Measurements from ENCODE around the gene CTBP1.

CTBP1 gene

DNA sequence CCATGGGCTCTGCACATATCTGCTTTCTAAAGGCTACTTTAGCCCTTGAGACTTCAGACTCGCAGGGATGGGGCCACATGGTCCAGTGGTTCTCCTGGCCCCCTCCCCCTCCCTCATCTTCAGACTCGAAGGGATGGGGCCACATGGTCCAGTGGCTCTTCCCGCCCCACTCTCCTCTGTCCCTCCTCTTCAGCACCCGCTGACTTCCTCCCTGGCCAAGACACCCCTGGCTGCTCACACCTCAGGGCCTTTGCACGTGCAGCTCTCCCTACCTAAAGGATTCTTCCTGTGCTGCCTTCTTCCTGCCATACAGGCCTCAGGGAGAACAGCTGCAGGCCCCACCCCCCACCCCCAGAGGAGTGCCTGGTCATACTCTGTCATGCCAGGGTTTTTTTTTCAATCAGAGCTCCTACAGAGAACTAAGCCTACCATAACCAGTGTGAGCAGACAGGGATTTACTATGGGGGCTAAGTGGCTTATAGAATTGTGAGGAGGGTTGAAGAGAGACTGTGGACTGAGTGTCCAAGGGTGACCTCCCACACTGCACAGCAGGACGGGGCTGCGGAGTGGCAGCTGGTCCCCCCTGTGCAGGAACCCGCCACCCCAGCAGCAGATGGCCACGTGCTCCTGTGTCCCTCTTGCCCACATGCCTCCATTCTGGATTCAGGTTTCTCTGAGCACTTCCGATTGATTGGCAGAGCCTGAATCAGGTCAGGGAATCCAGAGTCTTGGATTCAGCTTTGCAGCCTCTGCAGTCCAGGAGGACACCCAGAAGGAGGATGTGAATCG, 70.4 kb downstream of the CTBP1 start:
- H2AFZ ChIP-seq (ENCODE audit: low read depth, low read length), result no peak overlapping the region
- H3K4me2 ChIP-seq (ENCODE audit: low read length), result no peak overlapping the region
- H3K79me2 ChIP-seq (ENCODE audit: low read length), result no peaks in the 10 kb centered on the region
- H3K27me3 ChIP-seq (ENCODE audit: low read depth, low read length), result peaks cover 20% of the 10 kb centered on the region; the same call in 1 of the 2 replicates
- no peaks in the 10 kb centered on the region for H3K4me1 ChIP-seq (ENCODE audit: low read length)
- no peak overlapping the region for H3K4me3 ChIP-seq (ENCODE audit: low read length)
- H3K27ac ChIP-seq (ENCODE audit: low read length), result no peak overlapping the region
- TF ChIP-seq, protein P1, sequence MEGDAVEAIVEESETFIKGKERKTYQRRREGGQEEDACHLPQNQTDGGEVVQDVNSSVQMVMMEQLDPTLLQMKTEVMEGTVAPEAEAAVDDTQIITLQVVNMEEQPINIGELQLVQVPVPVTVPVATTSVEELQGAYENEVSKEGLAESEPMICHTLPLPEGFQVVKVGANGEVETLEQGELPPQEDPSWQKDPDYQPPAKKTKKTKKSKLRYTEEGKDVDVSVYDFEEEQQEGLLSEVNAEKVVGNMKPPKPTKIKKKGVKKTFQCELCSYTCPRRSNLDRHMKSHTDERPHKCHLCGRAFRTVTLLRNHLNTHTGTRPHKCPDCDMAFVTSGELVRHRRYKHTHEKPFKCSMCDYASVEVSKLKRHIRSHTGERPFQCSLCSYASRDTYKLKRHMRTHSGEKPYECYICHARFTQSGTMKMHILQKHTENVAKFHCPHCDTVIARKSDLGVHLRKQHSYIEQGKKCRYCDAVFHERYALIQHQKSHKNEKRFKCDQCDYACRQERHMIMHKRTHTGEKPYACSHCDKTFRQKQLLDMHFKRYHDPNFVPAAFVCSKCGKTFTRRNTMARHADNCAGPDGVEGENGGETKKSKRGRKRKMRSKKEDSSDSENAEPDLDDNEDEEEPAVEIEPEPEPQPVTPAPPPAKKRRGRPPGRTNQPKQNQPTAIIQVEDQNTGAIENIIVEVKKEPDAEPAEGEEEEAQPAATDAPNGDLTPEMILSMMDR (IDR thresholded peaks at IDR 0.05; ENCODE audit: low read depth, low read length), result no peak
- no peak overlapping the region for H3K9ac ChIP-seq (ENCODE audit: low read length)
- no peaks in the 10 kb centered on the region for H4K20me1 ChIP-seq (ENCODE audit: insufficient read depth, low read length)
- peaks cover 24% of the 10 kb centered on the region for H3K9me3 ChIP-seq (ENCODE audit: insufficient read depth, low read length)
- no peaks in the 10 kb centered on the region for H3K36me3 ChIP-seq (replicated peaks; ENCODE audit: low read depth, low read length)

DNA sequence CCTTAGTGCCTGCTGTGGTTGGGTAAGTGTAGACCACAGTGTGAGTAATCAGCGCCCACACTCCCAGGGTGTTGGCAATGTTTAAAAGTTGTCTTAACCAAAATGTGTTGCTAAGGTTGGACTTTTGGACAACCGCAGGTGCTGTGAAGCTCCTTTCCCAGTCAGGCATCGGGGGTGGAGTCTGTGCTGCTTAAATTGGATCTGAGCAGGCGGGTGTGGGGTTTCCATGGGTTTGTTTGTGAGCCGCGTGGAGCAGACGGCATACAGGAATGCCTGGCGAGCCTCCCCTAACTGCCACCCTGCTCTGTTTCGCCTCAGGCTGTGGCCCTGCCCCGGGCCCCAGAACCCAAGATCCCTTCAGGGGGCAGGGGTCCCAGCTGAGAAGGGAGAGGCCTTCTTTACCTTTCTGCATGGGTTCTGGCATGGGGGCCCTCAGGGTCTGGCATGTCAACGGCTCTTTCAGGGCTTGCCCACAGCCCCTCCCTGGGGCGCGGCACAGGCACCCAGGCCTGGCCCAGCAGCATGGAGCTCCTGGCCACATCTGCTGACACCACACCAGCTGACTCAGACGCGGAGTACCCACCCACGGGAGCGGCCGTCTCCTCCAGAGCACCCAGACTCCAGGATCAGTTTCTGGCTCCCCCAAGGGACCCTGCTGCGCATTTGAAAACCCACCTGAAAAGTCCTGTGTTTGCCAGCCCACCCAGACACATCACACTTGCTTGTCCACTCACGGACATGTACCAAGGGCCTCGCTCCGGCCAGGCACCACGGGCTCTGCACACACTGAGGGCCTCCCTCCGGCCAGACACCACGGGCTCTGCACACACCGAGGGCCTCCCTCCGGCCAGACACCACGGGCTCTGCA, 71.4 kb downstream of the CTBP1 start:
- Histone ChIP-seq H2AFZ (ENCODE audit: low read depth, low read length) (no peak overlapping the region), H3K4me2 (ENCODE audit: low read length) (no peak overlapping the region)

DNA sequence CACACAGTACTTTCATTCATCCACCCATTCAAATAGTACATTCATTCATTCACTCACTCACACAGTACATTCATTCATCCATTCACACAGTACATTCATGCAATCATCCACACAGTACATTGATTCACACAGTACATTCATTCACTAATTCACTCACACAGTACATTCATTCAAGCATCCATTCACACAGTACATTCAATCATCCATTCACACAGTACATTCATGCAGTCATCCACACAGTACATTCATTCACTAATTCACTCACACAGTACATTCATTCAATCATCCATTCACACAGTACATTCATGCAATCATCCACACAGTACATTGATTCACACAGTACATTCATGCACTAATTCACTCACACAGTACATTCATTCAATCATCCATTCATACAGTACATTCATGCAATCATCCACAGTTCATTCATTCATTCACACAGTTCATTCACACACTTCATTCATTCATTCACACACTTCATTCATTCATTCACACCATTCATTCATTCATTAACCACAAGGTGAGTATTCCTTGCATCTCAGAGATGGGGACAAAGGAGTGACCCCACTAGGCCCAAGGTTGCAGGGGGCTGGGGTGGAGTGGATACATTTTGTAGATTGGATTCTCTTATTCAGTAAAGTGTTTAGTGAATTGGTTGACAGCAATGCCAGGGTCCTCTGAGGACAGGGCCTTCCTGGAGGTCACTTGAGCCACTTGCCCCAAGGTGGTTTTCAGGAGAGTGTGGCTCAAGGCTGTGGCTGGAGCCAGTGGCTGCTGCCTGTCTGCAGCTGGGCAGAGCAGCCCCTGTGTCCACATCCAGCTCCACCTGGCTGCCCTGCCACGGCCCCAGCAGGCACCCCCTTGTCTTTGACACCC, 72.3 kb downstream of the CTBP1 start:
- Histone ChIP-seq H4K20me1 (ENCODE audit: insufficient read depth, low read length) (no peaks in the 10 kb centered on the region), H3K36me3 (replicated peaks; ENCODE audit: low read depth, low read length) (no peaks in the 10 kb centered on the region), H3K4me3 (ENCODE audit: low read length) (no peak overlapping the region), H3K4me1 (ENCODE audit: low read length) (no peaks in the 10 kb centered on the region), H3K79me2 (ENCODE audit: low read length) (no peaks in the 10 kb centered on the region), H3K9me3 (ENCODE audit: insufficient read depth, low read length) (peaks cover 20% of the 10 kb centered on the region), H3K4me2 (ENCODE audit: low read length) (no peak overlapping the region), H3K9ac (ENCODE audit: low read length) (no peak overlapping the region), H2AFZ (ENCODE audit: low read depth, low read length) (no peak overlapping the region), H3K27ac (ENCODE audit: low read length) (no peak overlapping the region), H3K27me3 (ENCODE audit: low read depth, low read length) (peaks cover 14% of the 10 kb centered on the region; the same call in 1 of the 2 replicates)
- no peak for TF ChIP-seq EZH2phosphoT487 (IDR thresholded peaks at IDR 0.05; ENCODE audit: low read depth)
- TF ChIP-seq, protein P1 (IDR thresholded peaks at IDR 0.05; ENCODE audit: low read depth, low read length), result no peak

More for the DNA sequence above, 71.4 kb downstream of the CTBP1 start:
- Histone ChIP-seq H3K79me2 (ENCODE audit: low read length) (no peaks in the 10 kb centered on the region), H3K9ac (ENCODE audit: low read length) (no peak overlapping the region), H3K9me3 (ENCODE audit: insufficient read depth, low read length) (peaks cover 24% of the 10 kb centered on the region), H3K36me3 (replicated peaks; ENCODE audit: low read depth, low read length) (no peaks in the 10 kb centered on the region), H3K4me1 (ENCODE audit: low read length) (no peaks in the 10 kb centered on the region), H3K27ac (ENCODE audit: low read length) (no peak overlapping the region), H3K27me3 (ENCODE audit: low read depth, low read length) (peaks cover 20% of the 10 kb centered on the region; the same call in 1 of the 2 replicates), H3K4me3 (ENCODE audit: low read length) (no peak overlapping the region), H4K20me1 (ENCODE audit: insufficient read depth, low read length) (no peaks in the 10 kb centered on the region)
- TF ChIP-seq, protein P1 (IDR thresholded peaks at IDR 0.05; ENCODE audit: low read depth, low read length), result no peak
- TF ChIP-seq EZH2phosphoT487 (IDR thresholded peaks at IDR 0.05; ENCODE audit: low read depth), result no peak
